NCI-H2107 treated with DMSO at 0.1 percent for 48 hours (cell line): Measurements from ENCODE around the gene CCNI.
"Not testable (repeated sequence)": the region's sequence is repeated elsewhere in the genome, so short reads cannot be mapped to it uniquely, and the experiment has no call there.

Experiments
- DNase-seq: peaks from one replicate; lab custom pipeline; 2025; ENCODE audit not compliant: unreplicated experiment; lab: John Stamatoyannopoulos, UW

CCNI gene

DNA sequence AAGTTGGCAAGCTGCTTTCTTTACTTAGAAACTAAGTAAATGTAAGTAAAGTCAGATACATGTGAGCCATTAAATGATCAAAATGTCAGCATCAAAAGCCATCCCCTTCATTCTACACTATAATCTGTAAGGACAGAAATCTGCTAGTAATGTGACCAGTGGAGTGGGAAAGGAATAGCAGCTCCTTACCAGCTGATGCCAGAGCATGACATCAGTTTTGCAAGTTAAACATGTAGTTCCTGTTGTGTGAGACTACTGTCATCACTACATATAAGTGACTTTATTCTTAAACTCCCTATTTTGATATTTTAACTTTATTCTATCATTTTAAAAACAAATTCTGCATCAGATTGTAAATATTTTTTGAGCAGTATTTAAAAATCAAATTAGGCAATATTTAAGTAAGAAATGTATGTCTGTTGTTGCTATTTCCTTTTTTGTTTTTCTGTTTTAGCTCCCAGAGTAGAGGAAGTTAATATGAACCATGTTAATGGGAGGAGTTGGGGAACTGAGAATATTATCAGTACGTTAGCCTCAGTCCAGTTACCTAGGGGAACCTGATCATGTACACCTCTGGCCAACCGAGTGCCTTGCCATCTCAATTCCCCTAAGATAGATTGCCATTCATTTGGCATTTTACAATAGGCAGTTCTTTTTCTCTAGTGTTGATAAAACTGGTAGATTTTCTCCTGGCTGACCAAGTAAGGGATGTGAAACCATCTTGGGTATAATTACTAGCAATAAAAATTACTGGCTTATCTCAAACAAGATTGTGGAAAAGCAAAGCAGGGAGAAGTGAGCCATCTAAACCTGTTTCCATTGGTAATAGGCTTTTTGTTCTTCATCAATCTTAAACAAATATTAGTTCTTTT is 34.7 kb downstream of the CCNI start:
- DNase-seq: no peak

DNA sequence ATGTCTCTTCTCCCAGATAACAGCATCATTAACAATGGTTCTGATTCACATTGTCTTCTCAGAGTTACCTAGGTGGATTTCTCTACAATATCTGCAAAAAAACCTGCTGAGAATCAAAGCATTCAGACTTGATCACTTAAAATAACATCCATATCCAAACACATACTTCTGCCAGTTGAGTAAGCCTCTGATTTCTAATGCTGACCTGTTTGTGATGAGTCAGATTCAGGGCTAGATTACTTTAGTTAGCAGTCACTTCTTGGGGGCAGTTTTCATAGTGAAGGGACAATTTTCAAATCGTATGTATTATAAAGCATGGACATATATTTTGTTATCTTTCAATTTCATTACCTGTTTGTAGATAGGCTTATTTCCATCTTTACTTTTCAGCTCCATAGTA is 35.5 kb downstream of the CCNI start:
- no peak for DNase-seq

DNA sequence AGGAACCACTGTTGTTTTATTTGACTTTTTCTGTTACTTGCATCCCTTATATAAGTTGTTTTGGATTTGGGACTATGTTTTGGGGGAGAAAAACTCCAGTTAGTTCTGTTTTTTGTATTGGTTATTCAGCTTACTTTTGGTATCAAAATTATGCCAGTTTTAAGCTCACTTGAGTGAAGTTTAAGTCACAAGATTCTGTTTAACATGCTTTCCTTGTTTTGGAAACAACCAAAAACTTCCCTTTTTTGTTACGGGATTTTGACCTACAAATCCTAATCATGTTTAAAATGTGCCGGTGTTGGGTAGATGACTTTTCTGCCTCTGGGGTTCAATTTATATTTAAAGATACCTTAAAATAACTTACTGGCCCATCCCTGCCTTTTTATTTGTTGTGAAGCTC is 36.0 kb downstream of the CCNI start:
- no peak for DNase-seq

DNA sequence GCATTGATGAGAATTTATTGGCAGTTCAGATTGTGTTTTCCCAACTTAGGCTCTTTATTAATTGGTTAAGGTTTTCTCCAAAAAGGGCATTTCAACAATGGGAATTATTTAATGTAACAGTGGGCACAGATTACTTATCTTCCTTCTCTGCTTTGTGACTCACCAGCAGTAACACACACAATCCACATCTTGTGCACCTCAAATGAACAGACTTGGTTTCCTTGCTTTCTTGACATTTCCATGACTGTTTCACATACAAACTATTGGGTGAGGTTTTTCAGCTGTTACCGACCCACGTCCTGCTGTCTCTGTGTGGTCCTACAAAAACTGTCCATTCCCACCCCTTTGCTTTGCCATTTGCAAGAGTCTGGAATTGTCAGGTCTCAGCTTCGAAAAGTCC is 38.1 kb downstream of the CCNI start:
- no peak for DNase-seq

DNA sequence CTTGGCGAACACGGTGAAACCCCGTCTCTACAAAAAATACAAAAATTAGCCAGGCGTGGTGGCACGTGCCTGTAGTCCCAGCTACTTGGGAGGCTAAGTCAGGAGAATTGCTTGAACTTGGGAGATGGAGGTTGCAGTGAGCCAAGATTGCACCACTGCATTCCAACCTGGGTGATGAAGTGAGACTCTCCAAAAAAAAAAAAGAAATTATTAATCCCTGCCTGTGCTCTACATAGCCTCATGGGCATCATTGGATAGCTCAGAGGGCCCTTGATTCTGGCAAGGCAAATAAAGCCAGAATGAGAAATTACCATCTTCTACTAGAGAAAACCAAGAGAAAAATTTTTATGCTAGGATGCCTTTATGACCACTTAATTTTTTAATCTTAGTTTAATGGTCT is 38.6 kb downstream of the CCNI start:
- DNase-seq: not testable (repeated sequence)

DNA sequence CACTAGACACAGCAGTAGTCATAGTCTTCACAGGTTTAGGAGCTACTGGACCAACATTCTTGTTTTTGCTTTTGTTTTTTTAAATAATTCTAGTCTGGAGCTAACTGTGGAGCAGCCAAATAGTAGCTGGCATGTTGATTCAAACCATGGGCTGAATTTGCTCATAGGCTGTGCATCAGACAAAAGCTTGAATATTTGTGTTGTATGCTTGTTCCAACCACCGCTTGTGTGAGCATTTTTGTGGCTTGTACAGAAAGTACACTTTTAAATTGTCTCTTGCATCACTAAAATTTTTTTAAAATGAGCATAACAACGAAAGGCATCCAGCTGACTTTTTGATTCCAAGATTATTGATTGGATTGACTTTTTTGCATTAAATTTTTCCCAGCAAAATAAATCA is 39.6 kb downstream of the CCNI start:
- no peak for DNase-seq

DNA sequence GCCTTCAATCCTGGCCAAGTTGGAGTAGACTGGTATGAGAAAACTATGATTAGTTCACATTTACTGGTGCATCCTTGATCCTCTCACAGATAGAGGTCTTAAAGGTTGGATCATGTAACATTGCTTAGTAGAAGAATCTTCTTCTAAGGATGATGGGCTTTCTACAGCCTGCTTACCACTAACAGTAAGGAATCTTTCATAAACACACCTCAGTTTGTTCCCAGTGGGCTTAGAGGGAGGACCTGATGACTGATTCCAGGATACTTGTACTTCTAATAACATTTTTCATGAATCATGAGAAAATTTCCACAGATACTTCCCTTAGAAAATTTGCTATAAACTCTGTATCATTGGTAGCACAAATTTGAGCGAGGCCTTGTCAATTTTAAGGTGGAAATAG is 40.6 kb downstream of the CCNI start:
- no peak for DNase-seq

DNA sequence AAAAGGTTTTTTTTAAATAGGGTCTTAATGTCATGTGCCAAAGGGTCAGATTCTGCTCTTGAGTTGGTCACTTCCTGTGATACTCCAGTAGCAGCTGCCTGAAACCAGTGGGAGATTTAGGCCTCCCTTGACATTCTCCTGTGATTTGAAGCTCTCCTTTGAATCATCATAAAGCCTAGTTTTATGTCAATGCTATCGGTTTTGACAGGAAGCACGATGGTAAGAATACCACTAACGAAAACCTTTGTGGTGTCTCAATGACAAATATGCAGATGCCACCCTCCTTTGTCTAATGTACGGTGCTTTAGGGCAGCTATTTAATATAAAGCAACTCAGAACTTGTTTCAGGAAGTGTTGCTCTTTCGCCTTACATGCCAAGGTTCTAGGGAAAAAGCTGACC is 44.2 kb downstream of the CCNI start:
- no peak for DNase-seq

DNA sequence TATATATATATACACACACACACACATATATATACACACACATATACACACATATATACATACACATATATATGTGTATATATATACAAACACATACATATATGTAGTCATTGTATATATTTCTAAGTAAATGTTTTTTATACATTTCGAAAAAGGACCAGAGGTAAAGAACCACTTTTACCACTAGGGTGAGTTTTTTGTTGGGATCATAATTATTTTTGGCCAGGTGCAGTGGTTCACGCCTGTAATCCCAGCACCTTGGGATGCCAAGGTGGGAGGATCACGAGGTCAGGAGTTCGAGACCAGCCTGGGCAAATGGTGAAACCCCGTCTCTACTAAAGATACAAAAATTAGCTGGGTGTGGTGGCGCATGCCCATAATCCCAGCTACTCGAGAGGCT is 46.0 kb downstream of the CCNI start:
- not testable (repeated sequence) for DNase-seq

DNA sequence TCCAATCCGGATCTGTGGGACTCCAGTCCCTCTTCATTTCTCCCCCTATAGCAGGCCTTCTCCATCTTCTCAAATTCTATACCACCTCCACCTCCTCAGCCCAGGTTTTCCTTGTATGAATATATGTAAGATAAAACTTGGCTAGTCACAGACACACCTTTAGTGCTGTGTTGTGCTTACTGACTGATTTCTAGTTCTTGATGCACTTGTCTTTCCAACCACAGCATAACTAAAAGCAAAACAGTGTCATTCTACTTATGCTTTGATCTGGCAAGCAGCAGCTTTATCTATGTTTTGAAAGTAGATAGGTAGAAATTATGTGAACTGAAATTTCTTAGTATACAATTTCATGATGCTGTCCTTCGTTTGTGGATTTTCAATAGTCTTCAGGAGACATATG is 47.5 kb downstream of the CCNI start:
- no peak for DNase-seq

DNA sequence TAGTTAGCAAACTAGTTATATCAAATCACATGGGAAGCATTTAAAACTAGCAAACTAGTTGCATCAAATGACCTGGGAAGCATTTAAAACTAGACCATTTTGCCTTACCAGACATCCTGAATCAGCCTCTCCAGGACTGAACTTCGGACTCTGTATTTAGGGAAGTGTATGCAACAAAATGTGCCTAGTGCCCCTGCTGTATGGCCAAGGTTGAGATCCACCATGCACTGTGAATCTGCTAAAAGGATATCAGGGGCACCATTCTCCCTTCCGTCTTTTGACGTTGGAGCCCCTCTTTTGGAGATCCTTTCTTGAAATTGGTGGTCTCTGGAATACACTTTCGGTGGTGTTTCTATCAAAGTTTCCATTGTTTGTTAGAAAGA is 49.5 kb downstream of the CCNI start:
- DNase-seq: no peak

DNA sequence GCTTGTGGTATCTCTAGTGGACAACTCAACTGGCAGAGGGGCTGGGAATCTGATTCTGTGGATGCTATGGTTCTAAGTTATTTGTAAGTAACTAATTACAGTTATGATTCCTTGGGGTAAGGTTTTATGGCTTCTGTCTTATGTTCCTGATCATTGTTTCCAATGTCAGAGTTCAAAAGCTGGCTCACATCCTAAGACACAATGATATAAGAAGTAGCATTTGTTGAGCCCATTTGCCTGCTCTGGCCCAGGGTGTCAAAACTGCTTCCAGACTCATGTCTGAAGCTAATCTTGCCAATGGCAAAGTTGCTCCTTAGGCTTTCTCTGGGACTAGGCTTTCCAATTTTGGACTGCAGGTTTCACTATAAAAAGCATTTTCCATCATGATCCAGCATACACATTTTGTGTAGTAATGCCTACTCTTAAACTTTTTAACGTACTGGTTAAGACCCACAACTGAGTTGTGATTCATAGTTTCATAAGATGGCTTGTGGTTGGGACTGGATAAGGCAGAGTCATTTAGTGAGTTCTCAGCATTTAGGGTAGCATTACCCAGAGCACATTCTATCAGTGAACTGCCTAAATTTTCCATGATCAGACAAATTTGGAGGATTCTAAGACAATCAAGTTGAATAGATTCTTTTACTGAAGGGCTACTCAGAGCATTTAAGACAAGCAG is 50.0 kb downstream of the CCNI start:
- DNase-seq: no peak

DNA sequence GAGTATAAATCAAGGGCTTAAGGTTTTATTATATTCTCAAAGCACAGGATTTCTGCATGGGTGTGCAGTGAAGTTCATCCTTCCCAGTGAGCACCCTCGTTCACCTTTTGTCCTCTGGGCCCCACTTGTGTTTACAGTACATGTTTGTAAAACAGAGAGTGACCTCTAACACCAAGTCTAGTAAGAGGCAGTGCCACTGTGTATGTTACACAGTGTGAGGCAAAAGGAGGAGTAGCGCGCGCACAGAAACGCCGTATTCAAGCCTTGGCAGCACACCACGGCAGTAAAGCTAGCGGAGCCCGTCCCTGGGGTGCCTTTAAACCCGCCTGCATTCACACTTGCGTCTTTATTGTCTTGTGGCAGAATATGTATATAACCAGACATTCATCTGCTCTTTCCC is 51.9 kb downstream of the CCNI start:
- DNase-seq: no peak

DNA sequence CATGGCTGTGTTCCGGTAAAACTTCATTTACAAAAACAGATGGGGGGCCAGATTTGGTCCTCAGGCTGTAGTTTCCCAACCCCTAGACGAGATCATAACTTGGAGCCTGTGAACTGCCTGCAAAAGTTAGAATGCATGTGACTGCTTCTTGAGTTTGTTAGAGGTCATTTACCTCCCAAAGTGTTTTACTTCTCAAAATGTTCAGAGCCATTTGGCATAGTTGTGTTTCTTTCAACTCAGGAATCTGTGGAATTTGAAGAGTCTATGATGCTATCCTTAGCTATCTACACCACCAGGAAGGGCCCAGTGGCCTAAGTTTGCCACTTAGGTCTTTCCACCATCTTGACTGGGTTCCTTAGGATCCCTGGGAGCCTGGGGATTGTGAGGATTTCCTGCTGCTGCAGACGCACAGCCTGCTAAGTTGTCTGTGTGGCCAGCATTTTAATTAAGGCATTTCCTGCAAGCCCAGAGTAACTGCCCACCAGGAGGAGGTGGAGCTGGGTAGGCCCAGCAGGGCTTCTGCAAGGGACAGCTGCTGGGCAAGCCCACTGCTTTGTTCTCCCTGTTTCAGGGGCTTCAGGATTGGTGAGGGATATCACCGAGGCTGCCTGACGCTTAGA is 53.1 kb downstream of the CCNI start:
- DNase-seq: no peak

DNA sequence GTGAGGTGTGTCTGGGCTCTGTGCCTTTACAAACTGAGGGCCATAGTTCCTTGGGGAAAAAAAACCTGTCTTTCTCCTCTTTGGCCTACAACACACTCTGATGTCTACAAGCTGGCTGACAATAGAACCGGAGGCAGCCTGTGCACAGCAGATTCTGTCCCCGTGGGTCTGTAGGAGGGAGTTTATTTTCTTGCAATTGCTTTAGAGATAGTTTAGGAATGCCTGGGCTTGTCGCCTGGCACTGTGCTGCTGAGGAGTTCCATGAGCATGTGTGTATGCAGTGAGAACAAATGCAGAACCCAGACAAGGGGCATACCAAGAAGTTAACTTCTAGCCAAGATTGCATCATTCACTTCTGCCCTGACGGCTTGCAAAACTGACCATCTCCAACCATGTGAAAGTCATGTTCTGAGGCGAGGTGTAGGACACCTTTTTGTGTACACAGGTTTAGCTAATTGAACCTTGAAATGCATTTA is 54.1 kb downstream of the CCNI start:
- DNase-seq: no peak

DNA sequence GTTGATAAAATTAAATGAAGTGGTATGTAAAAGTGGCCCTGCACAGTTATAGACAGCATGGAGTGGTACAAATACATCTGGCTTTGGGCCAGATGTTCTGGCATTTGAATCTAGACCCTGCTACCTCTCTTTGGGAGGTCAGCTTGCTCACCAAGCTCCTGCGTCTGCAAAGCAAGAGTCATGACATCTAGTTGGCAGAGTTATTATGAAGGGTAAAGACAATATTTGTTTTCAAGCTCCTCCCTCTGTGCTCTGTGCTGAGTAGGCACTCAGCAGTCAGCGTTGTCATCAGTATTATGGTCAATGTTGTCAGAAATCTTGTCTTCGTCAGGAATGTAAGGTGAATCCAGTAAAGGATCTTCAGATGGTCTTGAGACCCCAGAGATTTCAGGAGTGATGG is 55.8 kb downstream of the CCNI start:
- DNase-seq: no peak

DNA sequence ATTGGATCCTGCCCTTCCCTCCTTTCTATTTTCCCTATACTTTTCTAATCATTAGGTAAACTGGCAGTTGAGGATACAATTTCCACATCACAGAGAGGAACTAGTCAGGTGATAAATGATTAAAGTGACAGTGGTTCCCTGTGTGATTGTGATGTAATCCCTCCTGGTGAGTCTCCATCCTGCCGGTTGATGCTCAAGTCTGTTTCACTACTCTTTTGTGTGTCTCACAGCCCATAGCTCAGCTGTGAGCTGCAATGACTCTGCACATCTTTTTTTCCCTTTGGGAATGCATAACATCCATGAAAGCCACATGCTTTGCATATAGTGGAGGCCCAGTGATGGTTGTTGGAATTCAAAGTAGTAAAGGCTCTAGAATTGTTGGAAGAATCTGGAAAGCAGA is 60.4 kb downstream of the CCNI start:
- DNase-seq: no peak

DNA sequence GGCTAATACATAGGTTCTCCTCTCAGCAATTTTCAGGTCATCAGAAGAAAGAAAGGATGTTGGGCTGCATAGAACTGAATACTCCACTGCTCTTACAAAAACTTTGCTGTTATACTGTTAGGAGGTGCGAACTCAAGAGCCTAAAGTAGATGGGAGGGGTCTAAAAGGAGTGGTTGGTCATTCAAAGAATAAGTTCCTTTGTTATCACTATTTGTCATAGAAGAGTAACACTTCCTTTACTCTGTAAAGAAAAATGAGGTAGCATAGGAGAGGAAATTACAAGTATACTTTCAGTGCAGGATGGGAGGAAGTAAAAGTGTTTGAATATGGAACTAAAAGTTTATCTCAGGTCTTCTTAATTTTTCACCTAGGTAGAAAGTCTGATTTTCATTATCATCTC is 61.5 kb downstream of the CCNI start:
- DNase-seq: no peak

DNA sequence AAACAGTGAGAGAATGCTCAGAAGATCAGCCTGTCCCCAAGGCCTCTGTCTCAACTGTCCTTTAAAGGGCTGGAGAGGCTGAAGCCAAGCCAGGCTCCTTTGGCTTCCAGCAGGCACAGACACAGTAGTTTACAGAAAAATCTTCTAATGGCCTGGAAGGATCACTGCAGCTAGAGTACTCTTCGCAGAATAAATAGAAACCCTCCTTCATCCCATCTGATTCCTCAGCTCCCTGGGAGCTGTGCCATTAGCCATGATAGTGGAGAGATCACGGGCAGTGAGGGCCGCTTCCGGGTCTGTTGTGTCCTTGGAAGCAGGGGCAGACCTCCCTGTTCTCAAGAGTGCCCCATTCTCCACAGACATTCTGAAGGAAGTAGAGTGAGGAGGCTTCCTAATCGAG is 63.1 kb downstream of the CCNI start:
- no peak for DNase-seq

DNA sequence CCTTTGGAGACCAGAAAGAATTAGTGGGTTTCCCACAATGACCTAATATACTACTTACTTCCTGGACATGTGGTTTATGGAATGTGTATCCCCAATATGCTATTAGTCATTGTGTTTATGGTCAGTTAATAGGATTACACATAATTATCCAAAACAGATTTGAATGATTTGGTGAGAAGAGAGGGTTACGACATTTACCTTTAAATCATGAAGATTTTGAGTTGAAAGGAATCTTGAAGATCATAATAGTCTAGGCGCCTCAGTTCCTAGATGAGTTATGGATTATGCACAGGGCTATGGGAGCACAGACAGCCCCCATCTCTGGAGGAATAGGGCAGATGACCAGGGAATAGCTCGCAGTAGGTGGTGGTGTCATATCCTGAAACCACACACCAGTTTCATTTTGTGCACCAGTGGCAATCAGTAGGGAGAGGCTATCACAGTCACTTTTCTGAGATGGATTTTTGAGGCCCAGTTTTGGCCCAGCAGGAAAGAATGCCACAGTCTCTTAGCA is 64.9 kb downstream of the CCNI start:
- no peak for DNase-seq

DNA sequence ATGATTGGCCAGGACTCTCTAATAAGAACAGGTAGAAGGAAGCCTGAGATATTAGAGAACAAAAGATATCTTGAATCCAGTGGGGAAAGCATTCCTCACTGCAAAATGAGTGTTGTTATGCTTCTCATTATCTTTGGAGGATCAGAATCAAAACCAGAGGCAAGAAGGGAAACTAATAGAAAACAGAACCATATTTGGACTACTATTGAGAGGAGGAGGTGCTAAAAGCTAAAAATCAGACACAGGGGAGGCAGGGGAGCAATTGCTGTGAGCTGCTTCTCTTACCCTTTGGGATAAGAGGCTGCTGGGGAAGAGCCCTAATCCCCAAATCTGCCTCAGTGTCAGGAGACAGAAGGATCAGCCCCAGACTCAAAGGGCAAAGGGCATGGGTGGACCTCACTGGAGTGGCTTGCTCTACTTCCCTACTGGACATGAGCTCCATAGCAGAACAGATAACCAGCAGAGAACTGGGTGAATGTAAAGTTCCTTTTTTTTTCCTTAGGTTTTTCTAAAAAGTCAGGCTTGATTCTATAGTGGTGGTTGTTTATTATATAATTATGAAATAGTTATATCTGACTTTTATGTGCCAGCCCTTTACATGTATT is 66.2 kb downstream of the CCNI start:
- no peak for DNase-seq
